Endodermal cell (in vitro differentiated cells): Measurements from ENCODE around the gene NXPH3. TPM values are rescaled to one million over a fixed set of nuclear protein-coding genes. Genes with fewer than 3 reads are reported as not detected.
A peak's percentile ranks its signal among the peaks of the same experiment; 100 is the strongest.

Experiments
- DNase-seq: peaks from one replicate; pipeline ENCODE4 v3.0.0-alpha.2; 2017
- H3K27ac ChIP-seq: 2 replicates; pipeline ENCODE4 v1.5.1; 2013; ENCODE audit warnings: mild to moderate bottlenecking, low read depth, low read length, moderate library complexity
- H3K27me3 ChIP-seq: 2 replicates; pipeline ENCODE4 v1.6.1; 2013; ENCODE audit warnings: mild to moderate bottlenecking, low read length, moderate library complexity; ENCODE audit not compliant: insufficient read depth, control insufficient read depth, poor library complexity, severe bottlenecking
- H3K36me3 ChIP-seq: 2 replicates; pipeline ENCODE4 v1.7.0; 2013; ENCODE audit warnings: mild to moderate bottlenecking, low read length, moderate library complexity; ENCODE audit not compliant: control insufficient read depth, insufficient read depth
- H3K4me1 ChIP-seq: one replicate; pipeline ENCODE4 v1.7.0; 2013; ENCODE audit warnings: low read length; ENCODE audit not compliant: control insufficient read depth, insufficient read depth
- H3K4me3 ChIP-seq: 2 replicates; pipeline ENCODE4 v1.5.1; 2013; ENCODE audit warnings: mild to moderate bottlenecking, low read length, moderate library complexity
- H3K9ac ChIP-seq: 2 replicates; pipeline ENCODE4 v1.6.1; 2013; ENCODE audit warnings: mild to moderate bottlenecking, low read length, moderate library complexity; ENCODE audit not compliant: poor library complexity, severe bottlenecking; ENCODE audit errors: extremely low read depth
- H3K9me3 ChIP-seq: 2 replicates; pipeline ENCODE4 v1.6.1; 2013; ENCODE audit warnings: mild to moderate bottlenecking, low read length, moderate library complexity; ENCODE audit not compliant: control insufficient read depth
- H3K27ac Mint-ChIP-seq: 2 replicates; pipeline ENCODE4 v1.8.0; 2020; ENCODE audit warnings: mixed read lengths
- H3K27me3 Mint-ChIP-seq: 2 replicates; pipeline ENCODE4 v1.8.0; 2021; ENCODE audit warnings: mild to moderate bottlenecking, mixed read lengths; ENCODE audit not compliant: insufficient read depth
- H3K36me3 Mint-ChIP-seq: 2 replicates; pipeline ENCODE4 v1.8.0; 2020; ENCODE audit warnings: low read depth, mixed read lengths
- H3K4me1 Mint-ChIP-seq: 2 replicates; pipeline ENCODE4 v1.8.0; 2020; ENCODE audit warnings: mixed read lengths
- H3K4me3 Mint-ChIP-seq: 2 replicates; pipeline ENCODE4 v1.8.0; 2020; ENCODE audit warnings: mild to moderate bottlenecking, moderate library complexity, mixed read lengths
- H3K9me3 Mint-ChIP-seq: 2 replicates; pipeline ENCODE4 v1.8.0; 2020; ENCODE audit warnings: mild to moderate bottlenecking, mixed read lengths
- WGBS, 2 experiments: methylation state at CpG; one replicate each; pipeline versions ENCODE4 v1.1.5 to v1.1.7; 2013; ENCODE audit warnings: missing lambda C conversion rate in 2 of 2, mixed read lengths in 1 of 2; ENCODE audit not compliant: insufficient coverage in 1 of 2, insufficient read length in 1 of 2; 5-methylcytosine and 5-hydroxymethylcytosine counted together
- long read RNA-seq, 4 experiments: library from polyadenylated mRNA in 2 of 4; library from RNA in 1 of 4; library from capped mRNA in 1 of 4; stranded (forward) in 3 of 4; unstranded in 1 of 4; transcript quantifications; one replicate each; pipeline ENCODE4 v2.0.0, GENCODE V29; 2020 to 2021; ENCODE audit warnings: inconsistent platforms in 1 of 4
- polyA plus RNA-seq, 2 experiments: library from polyadenylated mRNA; stranded (reverse); fragments of 50-300 nt; gene quantifications; one replicate each; pipeline ENCODE4 v1.2.3, GENCODE V29; 2013
- total RNA-seq, 2 donors: library from RNA; stranded (reverse); fragmentation: NEBNext Ultra II Directional in 1 of 2; extraction: Animal tissue kit (Norgen Biotek cat#: 25700) in 1 of 2; gene quantifications; 2 replicates in 1 of 2; 3 replicates in 1 of 2; pipeline ENCODE4 v1.2.1, GENCODE V29; 2021
- TF ChIP-seq, protein P1 (sequence below): fragments of 200-600 bp; sonication (generic); conservative IDR thresholded peaks from 2 replicates; pipeline ENCODE4 v1.5.0; 2021; ENCODE audit warnings: antibody characterized with exemption, mild to moderate bottlenecking

The NXPH3 gene
- 1 to 10 TPM; 3.0 to 5.9 TPM for total RNA-seq
- polyA plus RNA-seq (2013, experiment 1 of 2) = 1.4 TPM
- 1.7 TPM for polyA plus RNA-seq (2013, experiment 2 of 2)
- long read RNA-seq, experiment 1, full-length matches to known transcripts = 2 of 2 reads
- long read RNA-seq, experiment 1, partial matches to known transcripts = 0 of 2 reads
- long read RNA-seq, experiment 1, other reads (novel, unspliced or antisense) = 0 of 2 reads
- long read RNA-seq, experiment 2, partial matches to known transcripts = 0 of 2 reads
- long read RNA-seq, experiment 2, other reads (novel, unspliced or antisense) = 1 of 2 reads
- long read RNA-seq, experiment 3, full-length matches to known transcripts = 5 of 5 reads
- long read RNA-seq, experiment 3, partial matches to known transcripts = 0 of 5 reads
- long read RNA-seq, experiment 3, other reads (novel, unspliced or antisense) = 0 of 5 reads
- long read RNA-seq, experiment 4 = 0 reads

DNA sequence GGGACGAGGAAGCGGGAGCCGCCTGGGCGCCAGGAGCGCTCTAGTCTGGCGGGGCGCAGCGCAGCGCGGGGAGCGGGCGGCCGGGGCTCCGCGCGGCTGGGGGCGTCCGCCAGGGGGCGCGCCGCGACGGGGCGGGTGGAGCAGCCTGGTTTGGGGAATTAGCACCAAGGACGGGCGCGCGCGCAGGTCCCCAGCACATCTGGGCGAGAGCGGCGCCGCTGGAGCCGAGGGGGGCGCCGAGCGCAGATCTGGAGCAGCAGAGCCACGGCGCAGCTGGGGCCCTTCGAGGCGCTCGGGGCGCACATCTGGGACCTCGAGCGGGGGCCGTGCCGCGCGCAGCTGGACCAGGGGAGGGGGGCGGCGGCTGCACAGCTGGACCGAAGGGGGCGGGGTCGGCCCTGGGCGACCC, at the start of gene NXPH3:
NXPH3 (plus strand) TSS at position 193 of the 409 bp plus-strand sequence. CDS start 349 bp downstream, outside the sequence.
- Histone ChIP-seq H3K9me3 (no peaks in the 10 kb centered on the region), H3K27ac (no peak within 1 kb of the TSS), H3K9ac (peak within 1 kb of the TSS; percentile 36), H3K36me3 (no peaks in the 10 kb centered on the region), H3K4me3 (peak within 1 kb of the TSS; percentile 83), H3K4me1 (no peaks in the 10 kb centered on the region), H3K27me3 (peaks cover 63% of the 10 kb centered on the region)
- peak within 1 kb of the TSS; percentile 84 for H3K4me3 Mint-ChIP-seq
- TF ChIP-seq, protein P1, sequence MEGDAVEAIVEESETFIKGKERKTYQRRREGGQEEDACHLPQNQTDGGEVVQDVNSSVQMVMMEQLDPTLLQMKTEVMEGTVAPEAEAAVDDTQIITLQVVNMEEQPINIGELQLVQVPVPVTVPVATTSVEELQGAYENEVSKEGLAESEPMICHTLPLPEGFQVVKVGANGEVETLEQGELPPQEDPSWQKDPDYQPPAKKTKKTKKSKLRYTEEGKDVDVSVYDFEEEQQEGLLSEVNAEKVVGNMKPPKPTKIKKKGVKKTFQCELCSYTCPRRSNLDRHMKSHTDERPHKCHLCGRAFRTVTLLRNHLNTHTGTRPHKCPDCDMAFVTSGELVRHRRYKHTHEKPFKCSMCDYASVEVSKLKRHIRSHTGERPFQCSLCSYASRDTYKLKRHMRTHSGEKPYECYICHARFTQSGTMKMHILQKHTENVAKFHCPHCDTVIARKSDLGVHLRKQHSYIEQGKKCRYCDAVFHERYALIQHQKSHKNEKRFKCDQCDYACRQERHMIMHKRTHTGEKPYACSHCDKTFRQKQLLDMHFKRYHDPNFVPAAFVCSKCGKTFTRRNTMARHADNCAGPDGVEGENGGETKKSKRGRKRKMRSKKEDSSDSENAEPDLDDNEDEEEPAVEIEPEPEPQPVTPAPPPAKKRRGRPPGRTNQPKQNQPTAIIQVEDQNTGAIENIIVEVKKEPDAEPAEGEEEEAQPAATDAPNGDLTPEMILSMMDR = peak; percentile 80
- H3K27me3 Mint-ChIP-seq = peaks cover 61% of the 10 kb centered on the region
- DNase-seq = peak; percentile 98
- WGBS, 2 experiments = 0% methylated on average over 7 to 55 of the region's 55 CpGs
- H3K4me1 Mint-ChIP-seq = no peaks in the 10 kb centered on the region
- no peaks in the 10 kb centered on the region for H3K36me3 Mint-ChIP-seq
- H3K27ac Mint-ChIP-seq = no peak within 1 kb of the TSS
- no peaks in the 10 kb centered on the region for H3K9me3 Mint-ChIP-seq

DNA sequence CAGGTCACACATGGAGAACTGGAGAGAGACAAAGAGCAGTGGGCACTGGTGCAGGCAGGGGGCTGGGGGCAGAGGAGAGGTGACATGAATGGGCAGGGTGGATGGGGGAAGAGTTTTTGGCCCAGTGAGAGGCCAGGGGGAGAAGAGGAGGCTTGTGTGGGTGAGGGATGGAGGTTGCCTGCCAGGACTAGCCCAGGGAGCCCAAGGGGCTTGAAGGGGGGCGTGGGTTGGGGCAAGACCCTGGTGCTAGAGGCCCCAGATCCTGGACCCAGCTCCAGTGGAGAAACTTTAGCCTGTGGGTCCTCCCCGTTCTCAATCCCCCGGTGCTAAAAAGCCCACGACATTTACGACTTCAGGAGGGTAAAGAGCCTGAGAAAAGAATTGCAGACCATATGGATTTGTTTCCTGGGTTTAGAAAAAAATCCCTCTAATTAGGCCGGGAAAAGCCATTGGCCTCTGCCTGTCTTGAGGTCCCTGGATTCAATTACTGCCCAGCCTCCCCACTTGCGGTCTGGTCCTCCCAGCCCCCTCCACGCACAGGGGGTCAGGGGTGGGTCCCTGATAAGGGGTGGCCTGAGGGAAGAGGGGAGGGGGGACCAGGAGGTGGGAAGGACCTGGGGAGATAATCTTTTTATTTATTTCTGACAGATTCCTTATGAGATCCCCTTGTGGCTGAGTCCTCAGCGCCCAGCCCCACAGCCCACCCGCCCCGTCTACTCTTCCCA, 47.6 kb upstream of the NXPH3 start:
- DNase-seq = no peak
- no peaks in the 10 kb centered on the region for H3K36me3 Mint-ChIP-seq
- no peaks in the 10 kb centered on the region for H3K4me1 Mint-ChIP-seq
- peaks cover 3% of the 10 kb centered on the region for H3K27me3 Mint-ChIP-seq
- Histone ChIP-seq H3K9me3 (no peaks in the 10 kb centered on the region), H3K4me3 (no peak overlapping the region), H3K9ac (no peak overlapping the region), H3K36me3 (no peaks in the 10 kb centered on the region), H3K27ac (no peak overlapping the region), H3K4me1 (no peaks in the 10 kb centered on the region), H3K27me3 (no peaks in the 10 kb centered on the region)
- H3K9me3 Mint-ChIP-seq = no peaks in the 10 kb centered on the region
- no peak overlapping the region for H3K4me3 Mint-ChIP-seq
- no peak overlapping the region for H3K27ac Mint-ChIP-seq
- TF ChIP-seq, protein P1 = no peak
- 86 to 90% methylated on average over 9 to 11 of the region's 11 CpGs for WGBS, 2 experiments

DNA sequence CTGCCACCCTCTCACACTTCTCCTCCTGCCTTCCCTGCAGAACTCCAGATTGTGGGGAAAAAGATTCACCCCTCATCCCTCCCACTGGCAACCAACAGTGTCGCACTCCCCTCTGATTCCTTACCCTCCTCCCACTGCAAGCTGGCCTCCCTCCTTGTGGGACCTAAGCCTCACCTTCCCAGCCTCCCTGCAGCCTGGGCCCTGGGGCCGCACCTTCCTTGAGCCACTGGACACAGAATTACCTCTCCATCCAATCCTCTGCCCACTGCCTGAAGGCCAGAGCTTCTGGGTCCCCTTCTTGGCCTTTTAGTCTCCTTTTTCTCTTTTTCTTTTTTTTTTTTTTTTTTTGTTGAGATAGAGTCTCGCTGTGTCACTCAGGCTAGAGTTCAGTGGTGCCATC, 46.7 kb upstream of the NXPH3 start:
- Histone ChIP-seq H3K27me3 (no peaks in the 10 kb centered on the region), H3K9me3 (no peaks in the 10 kb centered on the region), H3K4me3 (no peak overlapping the region), H3K36me3 (no peaks in the 10 kb centered on the region), H3K4me1 (no peaks in the 10 kb centered on the region), H3K9ac (no peak overlapping the region), H3K27ac (no peak overlapping the region)
- peaks cover 3% of the 10 kb centered on the region for H3K27me3 Mint-ChIP-seq
- no peaks in the 10 kb centered on the region for H3K36me3 Mint-ChIP-seq
- TF ChIP-seq, protein P1 = no peak
- DNase-seq = no peak
- no peaks in the 10 kb centered on the region for H3K4me1 Mint-ChIP-seq
- WGBS, 2 experiments = 67 to 97% methylated on average over 1 to 3 of the region's 3 CpGs
- no peaks in the 10 kb centered on the region for H3K9me3 Mint-ChIP-seq
- H3K27ac Mint-ChIP-seq = no peak overlapping the region
- no peak overlapping the region for H3K4me3 Mint-ChIP-seq
